Sigmoid colon (tissue), 3 donors: ENCODE data around the gene SYCE1L.

Source experiments
- POLR2A ChIP-seq, 2 donors: fragments of 450-650 bp; IDR thresholded peaks; one replicate each; pipeline ENCODE4 v1.6.1; 2016; ENCODE audit warnings: antibody characterized with exemption in 2 of 2, mild to moderate bottlenecking in 2 of 2, moderate library complexity in 2 of 2
- TF ChIP-seq, protein P1 (sequence below), 4 experiments: fragments of 450-650 bp in 3 of 4; fragments of 200-600 bp in 1 of 4; IDR thresholded peaks; one replicate each; pipeline ENCODE4 v1.5.1; 2016 to 2019; ENCODE audit warnings: antibody characterized with exemption in 4 of 4, mild to moderate bottlenecking in 3 of 4, moderate library complexity in 2 of 4

DNA sequence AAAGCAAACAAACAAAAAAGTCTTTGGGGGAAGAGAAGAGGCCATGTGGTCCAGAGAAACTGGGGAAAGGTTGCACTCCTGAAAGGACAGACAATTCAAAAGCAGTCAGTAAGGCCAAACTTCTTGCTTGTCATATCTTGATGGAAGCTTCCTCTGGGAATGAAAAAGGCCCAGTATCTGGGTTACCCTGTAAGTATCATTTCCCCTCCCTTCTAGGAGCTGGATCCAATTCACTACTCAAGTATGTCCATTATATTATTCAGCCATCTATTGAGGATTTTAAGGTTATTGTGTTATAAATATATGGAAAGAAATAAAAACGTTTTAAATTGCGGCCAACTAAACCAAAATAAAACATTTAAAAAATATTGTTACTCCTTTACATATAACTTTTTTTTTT is 34.2 kb upstream of the SYCE1L start:
- TF ChIP-seq, protein P1, sequence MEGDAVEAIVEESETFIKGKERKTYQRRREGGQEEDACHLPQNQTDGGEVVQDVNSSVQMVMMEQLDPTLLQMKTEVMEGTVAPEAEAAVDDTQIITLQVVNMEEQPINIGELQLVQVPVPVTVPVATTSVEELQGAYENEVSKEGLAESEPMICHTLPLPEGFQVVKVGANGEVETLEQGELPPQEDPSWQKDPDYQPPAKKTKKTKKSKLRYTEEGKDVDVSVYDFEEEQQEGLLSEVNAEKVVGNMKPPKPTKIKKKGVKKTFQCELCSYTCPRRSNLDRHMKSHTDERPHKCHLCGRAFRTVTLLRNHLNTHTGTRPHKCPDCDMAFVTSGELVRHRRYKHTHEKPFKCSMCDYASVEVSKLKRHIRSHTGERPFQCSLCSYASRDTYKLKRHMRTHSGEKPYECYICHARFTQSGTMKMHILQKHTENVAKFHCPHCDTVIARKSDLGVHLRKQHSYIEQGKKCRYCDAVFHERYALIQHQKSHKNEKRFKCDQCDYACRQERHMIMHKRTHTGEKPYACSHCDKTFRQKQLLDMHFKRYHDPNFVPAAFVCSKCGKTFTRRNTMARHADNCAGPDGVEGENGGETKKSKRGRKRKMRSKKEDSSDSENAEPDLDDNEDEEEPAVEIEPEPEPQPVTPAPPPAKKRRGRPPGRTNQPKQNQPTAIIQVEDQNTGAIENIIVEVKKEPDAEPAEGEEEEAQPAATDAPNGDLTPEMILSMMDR (IDR thresholded peaks at IDR 0.05): no peak
- TF ChIP-seq POLR2A (IDR thresholded peaks at IDR 0.05): no peak
